PC-9 (cell line): ENCODE measurements around the gene C21orf58.

ENCODE experiments used
- EZH2 ChIP-seq: fragments of 200-600 bp; sonication (generic); IDR thresholded peaks from 2 replicates; pipeline ENCODE4 v1.8.0; 2017; ENCODE audit warnings: antibody characterized with exemption, low read depth
- TF ChIP-seq, protein P1 (sequence below): fragments of 200-600 bp; sonication (generic); conservative IDR thresholded peaks from 2 replicates; pipeline ENCODE4 v1.6.1; 2017; ENCODE audit warnings: mixed run types, antibody characterized with exemption, mild to moderate bottlenecking, moderate library complexity

DNA sequence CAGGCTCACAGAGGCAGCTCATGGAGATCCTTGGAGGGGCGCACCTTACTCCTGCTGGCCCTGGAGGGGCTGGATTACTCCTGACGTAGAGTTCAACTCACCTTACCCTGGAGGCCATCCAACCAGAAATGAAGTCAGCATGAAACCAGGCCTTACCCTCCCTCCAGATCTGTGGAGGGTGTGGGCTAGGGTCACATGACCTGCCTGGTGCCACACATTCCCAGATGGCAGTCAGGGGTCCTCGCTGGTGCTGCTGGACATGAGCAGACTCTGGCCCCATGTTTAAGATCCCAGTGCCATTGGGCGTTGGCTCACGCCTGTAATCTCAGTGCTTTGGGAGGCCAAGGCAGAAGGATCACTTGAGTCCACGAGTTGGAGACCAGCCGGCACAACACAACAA lies 4.5 kb downstream of the C21orf58 start:
- TF ChIP-seq, protein P1, sequence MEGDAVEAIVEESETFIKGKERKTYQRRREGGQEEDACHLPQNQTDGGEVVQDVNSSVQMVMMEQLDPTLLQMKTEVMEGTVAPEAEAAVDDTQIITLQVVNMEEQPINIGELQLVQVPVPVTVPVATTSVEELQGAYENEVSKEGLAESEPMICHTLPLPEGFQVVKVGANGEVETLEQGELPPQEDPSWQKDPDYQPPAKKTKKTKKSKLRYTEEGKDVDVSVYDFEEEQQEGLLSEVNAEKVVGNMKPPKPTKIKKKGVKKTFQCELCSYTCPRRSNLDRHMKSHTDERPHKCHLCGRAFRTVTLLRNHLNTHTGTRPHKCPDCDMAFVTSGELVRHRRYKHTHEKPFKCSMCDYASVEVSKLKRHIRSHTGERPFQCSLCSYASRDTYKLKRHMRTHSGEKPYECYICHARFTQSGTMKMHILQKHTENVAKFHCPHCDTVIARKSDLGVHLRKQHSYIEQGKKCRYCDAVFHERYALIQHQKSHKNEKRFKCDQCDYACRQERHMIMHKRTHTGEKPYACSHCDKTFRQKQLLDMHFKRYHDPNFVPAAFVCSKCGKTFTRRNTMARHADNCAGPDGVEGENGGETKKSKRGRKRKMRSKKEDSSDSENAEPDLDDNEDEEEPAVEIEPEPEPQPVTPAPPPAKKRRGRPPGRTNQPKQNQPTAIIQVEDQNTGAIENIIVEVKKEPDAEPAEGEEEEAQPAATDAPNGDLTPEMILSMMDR, result no peak
- no peak for TF ChIP-seq EZH2
